Endothelial cell of umbilical vein (primary cell): ENCODE results near the gene PRLR. TPM values are rescaled to one million over a fixed set of nuclear protein-coding genes. Genes with fewer than 3 reads are reported as not detected.

Source experiments
- BruUV-seq: library from RNA; stranded (reverse); fragments of 400-500 nt; replicated peaks from 2 replicates; lab custom pipeline; 2021; lab: Mats Ljungman, UMichigan
- CTCF ChIA-PET: fragments of 300-600, 350-600 bp; sonication (Branson Sonifier 250); formaldehyde crosslinking; loops from one replicate; lab custom pipeline; 2021; ENCODE audit warnings: antibody characterized with exemption, inconsistent platforms; lab: Charles Lee
- POLR2A ChIA-PET: fragments of 300-600, 350-600 bp; sonication (Branson Sonifier 250); formaldehyde crosslinking; loops from one replicate; lab custom pipeline; 2021; ENCODE audit warnings: antibody characterized with exemption, inconsistent platforms; lab: Charles Lee
- DNase-seq: peaks from one replicate; pipeline ENCODE4 v3.0.0-alpha.2; 2011; ENCODE audit warnings: low read depth, low spot score
- FAIRE-seq: peaks from 2 replicates; lab custom pipeline; 2011; peaks lifted over from hg19 to GRCh38; lab: Jason Lieb, UNC
- H2AFZ ChIP-seq: 2 replicates; pipeline ENCODE4 v1.6.0; 2012; ENCODE audit warnings: low read depth, low read length, control low read depth, inconsistent platforms
- H3K27ac ChIP-seq: 2 replicates; pipeline ENCODE4 v1.5.1; 2011; ENCODE audit warnings: low read depth, mild to moderate bottlenecking, control low read depth, low read length, moderate library complexity; ENCODE audit not compliant: insufficient read depth
- H3K27me3 ChIP-seq, 2 experiments: 2 replicates each; pipeline versions ENCODE4 v1.6.0 to v1.6.1; 2011; ENCODE audit warnings: low read length in 2 of 2, mixed read lengths in 1 of 2; ENCODE audit not compliant: control insufficient read depth in 2 of 2, insufficient read depth in 2 of 2
- H3K36me3 ChIP-seq, 2 experiments: 2 replicates in 1 of 2; 3 replicates in 1 of 2; pipeline ENCODE4 v1.5.1; 2011; ENCODE audit warnings: low read length in 2 of 2, mild to moderate bottlenecking in 1 of 2, moderate library complexity in 1 of 2; ENCODE audit not compliant: control insufficient read depth in 2 of 2, insufficient read depth in 2 of 2; ENCODE audit errors: extremely low read depth in 1 of 2
- H3K4me1 ChIP-seq: 3 replicates; pipeline ENCODE4 v1.5.1; 2011; ENCODE audit warnings: mild to moderate bottlenecking, low read length; ENCODE audit not compliant: control insufficient read depth, insufficient read depth; ENCODE audit errors: extremely low read depth
- H3K4me2 ChIP-seq: 2 replicates; pipeline ENCODE4 v1.6.1; 2011; ENCODE audit warnings: low read length, control low read depth, mixed read lengths; ENCODE audit not compliant: insufficient read depth
- H3K4me3 ChIP-seq, 3 experiments: fragments of 200-600 bp in 1 of 3; sonication (generic), shearing (Covaris generic) in 1 of 3; replicated peaks in 1 of 3; 2 replicates each; pipeline ENCODE4 v1.5.1; 2011 to 2016; ENCODE audit warnings: control low read depth in 3 of 3, low read length in 3 of 3, mild to moderate bottlenecking in 2 of 3, inconsistent platforms in 1 of 3, low read depth in 1 of 3, moderate library complexity in 1 of 3; ENCODE audit not compliant: insufficient read depth in 1 of 3
- H3K79me2 ChIP-seq: 2 replicates; pipeline ENCODE4 v1.6.0; 2012; ENCODE audit warnings: low read length, inconsistent platforms; ENCODE audit not compliant: control insufficient read depth, insufficient read depth
- H3K9ac ChIP-seq: replicated peaks from 2 replicates; pipeline ENCODE3; 2011; ENCODE audit warnings: low read length, control low read depth; ENCODE audit not compliant: insufficient read depth; ENCODE audit errors: extremely low read depth
- H3K9me1 ChIP-seq: replicated peaks from 3 replicates; pipeline ENCODE4 v1.6.0; 2011; ENCODE audit warnings: mild to moderate bottlenecking, low read length; ENCODE audit not compliant: control insufficient read depth, insufficient read depth; ENCODE audit errors: extremely low read depth
- H3K9me3 ChIP-seq: replicated peaks from 2 replicates; pipeline ENCODE4 v1.5.1; 2012; ENCODE audit warnings: low read length, inconsistent platforms; ENCODE audit not compliant: control insufficient read depth, insufficient read depth
- H4K20me1 ChIP-seq: replicated peaks from 2 replicates; pipeline ENCODE3; 2011; ENCODE audit warnings: mild to moderate bottlenecking, low read length; ENCODE audit not compliant: control insufficient read depth, insufficient read depth; ENCODE audit errors: extremely low read depth
- GATA2 ChIP-seq: IDR thresholded peaks from 2 replicates; pipeline ENCODE4 v1.7.0; 2011; ENCODE audit warnings: low read depth, mild to moderate bottlenecking, moderate library complexity, mixed read lengths, low read length; ENCODE audit not compliant: insufficient read length, insufficient read depth
- MAX ChIP-seq: IDR thresholded peaks from 2 replicates; pipeline ENCODE4 v1.6.1; 2011; ENCODE audit not compliant: insufficient read depth, insufficient read length
- MYC ChIP-seq: IDR thresholded peaks from one replicate; pipeline ENCODE4 v1.6.1; 2011; ENCODE audit warnings: mild to moderate bottlenecking, low read depth, low read length
- POLR2AphosphoS5 ChIP-seq: IDR thresholded peaks from 2 replicates; pipeline ENCODE4 v1.6.1; 2012; ENCODE audit warnings: low read depth, mild to moderate bottlenecking, control low read depth, low read length, moderate library complexity; ENCODE audit not compliant: insufficient read depth
- dilution Hi-C: fragments of 300-500 bp; cut with MboI; formaldehyde crosslinking; loops from one replicate; pipeline ENCODE4 v1.15.0; 2019; ENCODE audit warnings: low sequenced_read_pairs; ENCODE audit not compliant: extremely low pct_ligation_motif_present
- intact Hi-C: fragments of 100-400 bp; cut with micrococcal nuclease; formaldehyde crosslinking; loops from one replicate; pipeline ENCODE4 v1.10.0; 2022
- polyA plus RNA-seq, 4 experiments: library from polyadenylated mRNA; depleted of rRNA in 3 of 4; stranded (reverse) in 3 of 4; unstranded in 1 of 4; fragments of >200 nt; gene quantifications; 2 replicates each; pipeline versions ENCODE4 v1.2.1 to v1.2.3, GENCODE V29; 2011 to 2012; ENCODE audit warnings: missing spikeins in 1 of 4
- total RNA-seq: library from RNA; stranded (reverse); gene quantifications from 2 replicates; pipeline ENCODE4 v1.2.3, GENCODE V29; 2021

PRLR gene
- total and polyA plus RNA-seq, 2 donors (not counting 3 experiments of a cell fraction or from before 2014, with no cell fraction given): not detected

- no TSS peak for BruUV-seq
- H3K27ac ChIP-seq: no peak overlapping the region
- POLR2A ChIA-PET: no interaction called here
- no peaks in the 10 kb centered on the region for H3K4me1 ChIP-seq
- CTCF ChIA-PET: no interaction called here
- no peak overlapping the region for H3K4me3 ChIP-seq
- no peaks in the 10 kb centered on the region for H4K20me1 ChIP-seq
- DNase-seq (no peak), FAIRE-seq (no peak)
- dilution Hi-C loops (no loop called here), intact Hi-C loops (no loop called here)
- no peak overlapping the region for H3K4me2 ChIP-seq
- H3K36me3 ChIP-seq: no peaks in the 10 kb centered on the region
- no peak overlapping the region for H2AFZ ChIP-seq
- no peak overlapping the region for H3K9ac ChIP-seq
- TF ChIP-seq GATA2 (no peak), MYC (no peak), MAX (no peak)
- no peaks in the 10 kb centered on the region for H3K27me3 ChIP-seq
- H3K9me1 ChIP-seq: no peaks in the 10 kb centered on the region
- no peaks in the 10 kb centered on the region for H3K79me2 ChIP-seq
- no peaks in the 10 kb centered on the region for H3K9me3 ChIP-seq
Measured at GRCh38 chr5:35236770-35237169, 6.5 kb upstream of the PRLR start.

GRCh38 chr5:35233601-35234000, 3.3 kb upstream of the PRLR start:
- TF ChIP-seq MAX (no peak), POLR2AphosphoS5 (no peak)
- H3K9ac ChIP-seq: no peak overlapping the region
- POLR2A ChIA-PET: no interaction called here
- no peak overlapping the region for H3K4me3 ChIP-seq
- no peak overlapping the region for H2AFZ ChIP-seq
- CTCF ChIA-PET: interaction anchor here (0.7 kb wide), 1 partner anchor 9 kb away, joined by 3 read pairs; no protein-coding TSS in a partner anchor
- no peaks in the 10 kb centered on the region for H3K36me3 ChIP-seq
- no peak overlapping the region for H3K4me2 ChIP-seq
- H3K4me1 ChIP-seq: no peaks in the 10 kb centered on the region
- no TSS peak for BruUV-seq
- no peaks in the 10 kb centered on the region for H3K9me3 ChIP-seq
- H4K20me1 ChIP-seq: no peaks in the 10 kb centered on the region
- intact Hi-C loops (no loop called here), dilution Hi-C loops (no loop called here)
- FAIRE-seq (no peak), DNase-seq (no peak)
- no peaks in the 10 kb centered on the region for H3K9me1 ChIP-seq
- H3K27ac ChIP-seq: no peak overlapping the region
- H3K27me3 ChIP-seq: peaks cover 16 to 23% of the 10 kb centered on the region in 2 experiments
- H3K79me2 ChIP-seq: no peaks in the 10 kb centered on the region
